ENCODE measurements around the gene SH3BP1. TPM values are rescaled to one million over a fixed set of nuclear protein-coding genes. Genes with fewer than 3 reads are reported as not detected.
A peak's percentile ranks its signal among the peaks of the same experiment; 100 is the strongest.

The SH3BP1 gene
- total and polyA plus RNA-seq, 2 of the 13 experiments (the other 11 are each of a cell fraction or from before 2014, with no cell fraction given), result 8.4 to 18.5 TPM

DNA sequence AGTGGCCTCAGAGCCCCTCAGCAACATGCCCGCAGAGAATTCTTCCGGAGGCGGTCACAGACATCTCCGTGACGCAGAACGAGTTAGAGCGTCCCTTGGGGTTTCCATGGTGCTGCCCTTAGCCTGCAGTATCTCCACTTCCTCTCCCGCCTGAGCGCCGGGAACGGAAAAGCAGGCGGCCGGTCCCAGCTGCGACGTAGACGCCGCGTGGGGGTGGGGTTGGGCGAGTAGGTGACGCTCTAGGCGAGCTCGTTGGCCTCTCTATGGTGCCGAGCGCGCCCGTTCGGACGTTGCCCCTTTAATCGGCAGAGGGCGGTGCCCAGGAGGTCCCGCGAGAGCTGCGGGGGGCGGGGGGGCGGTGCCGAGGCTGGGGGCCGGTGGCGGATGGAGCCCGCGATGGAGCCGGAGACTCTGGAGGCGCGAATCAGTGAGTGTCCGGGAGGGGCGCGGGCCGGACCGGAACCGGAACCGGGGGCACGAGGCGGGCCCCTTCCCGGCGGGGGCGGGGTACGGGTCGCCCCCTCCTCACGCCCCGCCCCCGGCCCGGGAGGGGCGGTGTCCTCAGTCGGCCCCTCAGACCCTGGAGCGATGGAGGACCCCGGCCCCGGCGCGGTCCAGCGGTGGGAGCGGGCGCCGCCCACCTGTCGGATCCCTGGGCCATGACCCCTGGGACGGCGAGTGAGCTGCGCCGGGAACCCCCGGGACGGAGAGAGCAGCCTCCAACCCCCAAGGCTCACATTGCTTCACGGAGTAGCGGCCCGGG, 30.8 kb upstream of the SH3BP1 start, which contains the start of gene GGA1 (continued):
- TF ChIP-seq, protein P1, sequence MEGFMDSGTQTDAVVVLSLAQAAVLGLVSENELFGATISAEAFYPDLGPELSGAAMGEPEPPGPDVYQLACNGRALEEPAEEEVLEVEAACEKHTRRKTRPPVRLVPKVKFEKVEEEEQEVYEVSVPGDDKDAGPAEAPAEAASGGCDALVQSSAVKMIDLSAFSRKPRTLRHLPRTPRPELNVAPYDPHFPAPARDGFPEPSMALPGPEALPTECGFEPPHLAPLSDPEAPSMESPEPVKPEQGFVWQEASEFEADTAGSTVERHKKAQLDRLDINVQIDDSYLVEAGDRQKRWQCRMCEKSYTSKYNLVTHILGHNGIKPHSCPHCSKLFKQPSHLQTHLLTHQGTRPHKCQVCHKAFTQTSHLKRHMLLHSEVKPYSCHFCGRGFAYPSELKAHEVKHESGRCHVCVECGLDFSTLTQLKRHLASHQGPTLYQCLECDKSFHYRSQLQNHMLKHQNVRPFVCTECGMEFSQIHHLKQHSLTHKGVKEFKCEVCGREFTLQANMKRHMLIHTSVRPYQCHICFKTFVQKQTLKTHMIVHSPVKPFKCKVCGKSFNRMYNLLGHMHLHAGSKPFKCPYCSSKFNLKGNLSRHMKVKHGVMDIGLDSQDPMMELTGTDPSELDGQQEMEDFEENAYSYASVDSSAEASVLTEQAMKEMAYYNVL (CRISPR knock-in tag; IDR thresholded peaks at IDR 0.05; ENCODE audit: borderline replicate concordance), result peak; percentile 15; the same call in 1 of the 2 replicates
- peak; percentile 75 for TF ChIP-seq GMEB2 (CRISPR knock-in tag; IDR thresholded peaks at IDR 0.05; ENCODE audit: low read depth)
- TF ChIP-seq, protein P2, sequence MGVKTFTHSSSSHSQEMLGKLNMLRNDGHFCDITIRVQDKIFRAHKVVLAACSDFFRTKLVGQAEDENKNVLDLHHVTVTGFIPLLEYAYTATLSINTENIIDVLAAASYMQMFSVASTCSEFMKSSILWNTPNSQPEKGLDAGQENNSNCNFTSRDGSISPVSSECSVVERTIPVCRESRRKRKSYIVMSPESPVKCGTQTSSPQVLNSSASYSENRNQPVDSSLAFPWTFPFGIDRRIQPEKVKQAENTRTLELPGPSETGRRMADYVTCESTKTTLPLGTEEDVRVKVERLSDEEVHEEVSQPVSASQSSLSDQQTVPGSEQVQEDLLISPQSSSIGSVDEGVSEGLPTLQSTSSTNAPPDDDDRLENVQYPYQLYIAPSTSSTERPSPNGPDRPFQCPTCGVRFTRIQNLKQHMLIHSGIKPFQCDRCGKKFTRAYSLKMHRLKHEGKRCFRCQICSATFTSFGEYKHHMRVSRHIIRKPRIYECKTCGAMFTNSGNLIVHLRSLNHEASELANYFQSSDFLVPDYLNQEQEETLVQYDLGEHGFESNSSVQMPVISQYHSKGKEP (CRISPR knock-in tag; IDR thresholded peaks at IDR 0.05), result no peak
- peak; percentile 90 for TF ChIP-seq THAP11 (CRISPR knock-in tag; IDR thresholded peaks at IDR 0.05)
- TF ChIP-seq IKZF4 (CRISPR knock-in tag; IDR thresholded peaks at IDR 0.05; ENCODE audit: borderline replicate concordance, low read depth, not compliant biosample characterization), result no peak
- no peak for TF ChIP-seq ZNF207 (IDR thresholded peaks at IDR 0.05; ENCODE audit: borderline replicate concordance)
- peak; percentile 95 for TF ChIP-seq GABPB1 (CRISPR knock-in tag; IDR thresholded peaks at IDR 0.05)
- peak; percentile 85 for TF ChIP-seq MYC (CRISPR knock-in tag; IDR thresholded peaks at IDR 0.05; ENCODE audit: borderline replicate concordance)
- TF ChIP-seq ZSCAN20 (CRISPR knock-in tag; IDR thresholded peaks at IDR 0.05; ENCODE audit: borderline replicate concordance), result peak; percentile 46; the same call in 1 of the 2 replicates
- peak; percentile 66; the same call in 1 of the 2 replicates for TF ChIP-seq ZSCAN21 (CRISPR knock-in tag; IDR thresholded peaks at IDR 0.05; ENCODE audit: borderline replicate concordance)
- peak; percentile 40; the same call in 1 of the 2 replicates for TF ChIP-seq PAXIP1 (CRISPR knock-in tag; conservative IDR thresholded peaks at IDR 0.05)
- TF ChIP-seq KDM3A (CRISPR knock-in tag; IDR thresholded peaks at IDR 0.05; ENCODE audit: low read depth), result peak; percentile 58
- TF ChIP-seq SOX6 (IDR thresholded peaks at IDR 0.05), result no peak
- TF ChIP-seq SOX6 (CRISPR knock-in tag; IDR thresholded peaks at IDR 0.05), result peak; percentile 64; the same call in 1 of the 2 replicates
- TF ChIP-seq ZNF263 (CRISPR knock-in tag; IDR thresholded peaks at IDR 0.05), result 0 out of 2 replicates have a peak, but pooled peaks have one; percentile 9
- peak; percentile 44 for TF ChIP-seq SALL1 (CRISPR knock-in tag; IDR thresholded peaks at IDR 0.05)
- TF ChIP-seq HNRNPLL (IDR thresholded peaks at IDR 0.05; ENCODE audit: low read depth, low read length, poor library complexity, severe bottlenecking), result peak; percentile 49
- TF ChIP-seq ZZZ3 (CRISPR knock-in tag; IDR thresholded peaks at IDR 0.05; ENCODE audit: borderline replicate concordance), result 0 out of 2 replicates have a peak, but pooled peaks have one; percentile 45
- peak; percentile 39 for TF ChIP-seq TEAD3 (CRISPR knock-in tag; optimal IDR thresholded peaks at IDR 0.05; ENCODE audit: borderline replicate concordance)
- TF ChIP-seq SKI (IDR thresholded peaks at IDR 0.05; ENCODE audit: partially characterized antibody), result no peak
- TF ChIP-seq ZNF251 (CRISPR knock-in tag; IDR thresholded peaks at IDR 0.05), result no peak

All from HepG2 (cell line).